ENCODE results near the gene PRDM8. TPM values are rescaled to one million over a fixed set of nuclear protein-coding genes. Genes with fewer than 3 reads are reported as not detected.

The PRDM8 gene
- total RNA-seq, 1 donor from 2014 or later = 1.6 TPM

GRCh38 chr4:80199004-80199560, 1.8 kb downstream of the PRDM8 start:
- no peak for DNase-seq
- no peak overlapping the region for H3K4me3 ChIP-seq
- H3K36me3 ChIP-seq = no peaks in the 10 kb centered on the region
- H3K27me3 ChIP-seq (ENCODE audit: low read depth) = peaks cover 71% of the 10 kb centered on the region
- no peaks in the 10 kb centered on the region for H3K9me3 ChIP-seq
- TF ChIP-seq, protein P1, sequence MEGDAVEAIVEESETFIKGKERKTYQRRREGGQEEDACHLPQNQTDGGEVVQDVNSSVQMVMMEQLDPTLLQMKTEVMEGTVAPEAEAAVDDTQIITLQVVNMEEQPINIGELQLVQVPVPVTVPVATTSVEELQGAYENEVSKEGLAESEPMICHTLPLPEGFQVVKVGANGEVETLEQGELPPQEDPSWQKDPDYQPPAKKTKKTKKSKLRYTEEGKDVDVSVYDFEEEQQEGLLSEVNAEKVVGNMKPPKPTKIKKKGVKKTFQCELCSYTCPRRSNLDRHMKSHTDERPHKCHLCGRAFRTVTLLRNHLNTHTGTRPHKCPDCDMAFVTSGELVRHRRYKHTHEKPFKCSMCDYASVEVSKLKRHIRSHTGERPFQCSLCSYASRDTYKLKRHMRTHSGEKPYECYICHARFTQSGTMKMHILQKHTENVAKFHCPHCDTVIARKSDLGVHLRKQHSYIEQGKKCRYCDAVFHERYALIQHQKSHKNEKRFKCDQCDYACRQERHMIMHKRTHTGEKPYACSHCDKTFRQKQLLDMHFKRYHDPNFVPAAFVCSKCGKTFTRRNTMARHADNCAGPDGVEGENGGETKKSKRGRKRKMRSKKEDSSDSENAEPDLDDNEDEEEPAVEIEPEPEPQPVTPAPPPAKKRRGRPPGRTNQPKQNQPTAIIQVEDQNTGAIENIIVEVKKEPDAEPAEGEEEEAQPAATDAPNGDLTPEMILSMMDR (IDR thresholded peaks at IDR 0.05) = no peak
- no peak for ATAC-seq
- intact Hi-C loops (cut with DNase I) = no loop called here
- no peak overlapping the region for H3K27ac ChIP-seq
- peaks cover 15% of the 10 kb centered on the region for H3K4me1 ChIP-seq

GRCh38 chr4:80199947-80200346, 2.6 kb downstream of the PRDM8 start:
- H3K36me3 ChIP-seq = no peaks in the 10 kb centered on the region
- TF ChIP-seq, protein P1 (IDR thresholded peaks at IDR 0.05) = no peak
- ATAC-seq = no peak
- H3K27me3 ChIP-seq (ENCODE audit: low read depth) = peaks cover 67% of the 10 kb centered on the region
- H3K27ac ChIP-seq = no peak overlapping the region
- no peak overlapping the region for H3K4me3 ChIP-seq
- no peaks in the 10 kb centered on the region for H3K9me3 ChIP-seq
- intact Hi-C loops (cut with DNase I) = no loop called here
- H3K4me1 ChIP-seq = peaks cover 15% of the 10 kb centered on the region
- no peak for DNase-seq

DNA sequence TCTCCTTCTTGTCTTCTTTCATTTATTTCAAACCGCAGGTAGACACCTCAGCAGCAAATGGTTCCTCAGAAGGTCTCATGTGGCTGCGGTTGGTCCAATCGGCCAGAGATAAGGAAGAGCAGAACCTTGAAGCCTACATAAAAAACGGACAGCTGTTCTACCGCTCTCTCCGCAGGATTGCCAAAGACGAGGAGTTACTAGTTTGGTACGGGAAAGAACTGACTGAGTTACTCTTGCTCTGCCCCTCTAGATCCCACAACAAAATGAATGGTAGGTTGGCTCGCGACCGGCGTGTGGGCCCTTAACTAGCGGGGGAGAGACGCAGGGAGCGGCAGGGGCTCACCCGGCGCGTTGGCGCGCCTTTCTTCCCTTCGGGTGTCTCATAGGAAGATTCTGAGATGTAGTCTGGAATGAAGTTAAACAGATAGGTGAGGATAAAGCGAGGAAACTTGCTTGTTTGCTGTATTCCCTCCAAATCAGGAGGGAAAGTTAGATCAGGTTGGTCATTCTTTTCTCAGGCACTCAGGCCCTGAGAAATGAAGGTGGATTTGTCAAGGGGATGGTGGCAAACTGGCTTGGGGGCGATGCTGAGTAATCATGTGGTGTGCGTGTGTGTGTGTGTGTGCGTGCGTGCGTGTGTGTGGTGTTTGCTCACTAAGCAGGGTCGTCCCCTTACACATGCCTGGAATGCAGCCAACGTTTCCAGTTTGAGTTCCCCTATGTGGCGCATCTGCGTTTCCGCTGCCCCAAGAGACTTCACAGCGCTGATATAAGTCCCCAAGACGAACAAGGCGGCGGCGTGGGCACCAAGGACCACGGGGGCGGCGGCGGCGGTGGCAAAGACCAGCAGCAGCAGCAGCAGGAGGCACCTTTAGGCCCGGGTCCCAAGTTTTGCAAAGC, 4.2 kb downstream of the PRDM8 start:
- H3K9me3 ChIP-seq = no peaks in the 10 kb centered on the region
- intact Hi-C loops (cut with DNase I) = no loop called here
- ATAC-seq = peak; percentile 36 to 44
- peak overlapping the region; percentile 57 for H3K4me3 ChIP-seq
- peaks cover 15% of the 10 kb centered on the region for H3K4me1 ChIP-seq
- peaks cover 57% of the 10 kb centered on the region for H3K27me3 ChIP-seq (ENCODE audit: low read depth)
- H3K27ac ChIP-seq = no peak overlapping the region
- TF ChIP-seq, protein P1 (IDR thresholded peaks at IDR 0.05) = no peak
- DNase-seq = peak; percentile 65
- H3K36me3 ChIP-seq = no peaks in the 10 kb centered on the region

- TF ChIP-seq, protein P1 (IDR thresholded peaks at IDR 0.05) = peak; percentile 88
- Histone ChIP-seq H3K9me3 (no peaks in the 10 kb centered on the region), H3K4me3 (peak overlapping the region; percentile 57), H3K4me1 (peaks cover 8% of the 10 kb centered on the region), H3K27ac (peak overlapping the region; percentile 29), H3K27me3 (ENCODE audit: low read depth) (peaks cover 57% of the 10 kb centered on the region), H3K36me3 (no peaks in the 10 kb centered on the region)
- DNase-seq (peak; percentile 90), ATAC-seq (peak; percentile 91 to 92)
- intact Hi-C loops (cut with DNase I) = no loop called here
Measured at GRCh38 chr4:80202190-80202711, 4.9 kb downstream of the PRDM8 start.

GRCh38 chr4:80202741-80203553, 5.6 kb downstream of the PRDM8 start:
- intact Hi-C loops (cut with DNase I) = no loop called here
- peak; percentile 38 to 58 for ATAC-seq

More at GRCh38 chr4:80202741-80203553, 5.6 kb downstream of the PRDM8 start:
- H3K27me3 ChIP-seq (ENCODE audit: low read depth) = peaks cover 53% of the 10 kb centered on the region
- H3K4me3 ChIP-seq = peak overlapping the region; percentile 57
- peak; percentile 59 for DNase-seq
- H3K27ac ChIP-seq = peak overlapping the region; percentile 29
- TF ChIP-seq, protein P1 (IDR thresholded peaks at IDR 0.05) = no peak
- H3K36me3 ChIP-seq = no peaks in the 10 kb centered on the region
- H3K4me1 ChIP-seq = peaks cover 3% of the 10 kb centered on the region
- H3K9me3 ChIP-seq = no peaks in the 10 kb centered on the region

All from lower lobe of right lung (tissue), 2 donors.